ENCODE data around the gene IL1RAPL2. TPM values are rescaled to one million over a fixed set of nuclear protein-coding genes. Genes with fewer than 3 reads are reported as not detected.

Gene IL1RAPL2
- total and polyA plus RNA-seq, 3 experiments from 2014 or later: not detected

- POLR2A ChIA-PET: no interaction called here
- Mint-ChIP-seq H3K4me3 (no peak overlapping the region), H3K27ac (no peak overlapping the region), H3K9me3 (peaks cover 0 to 3% (median 3%) of the 10 kb centered on the region in 5 donors), H3K4me1 (no peaks in the 10 kb centered on the region), H3K36me3 (no peaks in the 10 kb centered on the region), H3K27me3 (no peaks in the 10 kb centered on the region)
- CTCF ChIA-PET: no interaction called here
- H3K4me3 ChIP-seq (ENCODE audit: low read length): no peak overlapping the region
- no peaks in the 10 kb centered on the region for H3K36me3 ChIP-seq (ENCODE audit: insufficient read depth, low read length)
- no peak overlapping the region for H3K27ac ChIP-seq (ENCODE audit: low read depth, low read length)
- no peaks in the 10 kb centered on the region for H3K27me3 ChIP-seq (ENCODE audit: insufficient read depth, low read length, poor library complexity, severe bottlenecking)
- no peak for DNase-seq
- H3K4me1 ChIP-seq (ENCODE audit: insufficient read depth, low read length): no peaks in the 10 kb centered on the region
- H3K9me3 ChIP-seq (ENCODE audit: low read length): no peaks in the 10 kb centered on the region
Observed at GRCh38 chrX:105608745-105609144, 1042.7 kb downstream of the IL1RAPL2 start.

- Mint-ChIP-seq H3K4me3 (no peak overlapping the region), H3K27ac (no peak overlapping the region), H3K27me3 (no peaks in the 10 kb centered on the region), H3K9me3 (peaks cover 0 to 3% (median 2%) of the 10 kb centered on the region in 5 donors), H3K4me1 (no peaks in the 10 kb centered on the region), H3K36me3 (no peaks in the 10 kb centered on the region)
- no peak overlapping the region for H3K27ac ChIP-seq (ENCODE audit: low read depth, low read length)
- ChIA-PET POLR2A (no interaction called here), CTCF (no interaction called here)
- H3K27me3 ChIP-seq (ENCODE audit: insufficient read depth, low read length, poor library complexity, severe bottlenecking): no peaks in the 10 kb centered on the region
- DNase-seq: no peak
- H3K36me3 ChIP-seq (ENCODE audit: insufficient read depth, low read length): no peaks in the 10 kb centered on the region
- no peaks in the 10 kb centered on the region for H3K4me1 ChIP-seq (ENCODE audit: insufficient read depth, low read length)
- no peak overlapping the region for H3K4me3 ChIP-seq (ENCODE audit: low read length)
- no peaks in the 10 kb centered on the region for H3K9me3 ChIP-seq (ENCODE audit: low read length)
Observed at GRCh38 chrX:105609530-105609929, 1043.5 kb downstream of the IL1RAPL2 start.

GRCh38 chrX:105610411-105610810, 1044.4 kb downstream of the IL1RAPL2 start:
- no peaks in the 10 kb centered on the region for H3K36me3 ChIP-seq (ENCODE audit: insufficient read depth, low read length)
- H3K4me1 Mint-ChIP-seq: no peaks in the 10 kb centered on the region
- H3K4me3 ChIP-seq (ENCODE audit: low read length): no peak overlapping the region
- H3K36me3 Mint-ChIP-seq: no peaks in the 10 kb centered on the region
- no peaks in the 10 kb centered on the region for H3K27me3 ChIP-seq (ENCODE audit: insufficient read depth, low read length, poor library complexity, severe bottlenecking)
- H3K9me3 ChIP-seq (ENCODE audit: low read length): no peaks in the 10 kb centered on the region
- no peak overlapping the region for H3K27ac Mint-ChIP-seq
- no peak for DNase-seq
- CTCF ChIA-PET: no interaction called here
- POLR2A ChIA-PET: no interaction called here
- H3K9me3 Mint-ChIP-seq: peaks cover 0 to 3% (median 0%) of the 10 kb centered on the region in 5 donors
- H3K27me3 Mint-ChIP-seq: no peaks in the 10 kb centered on the region
- H3K4me3 Mint-ChIP-seq: no peak overlapping the region
- no peaks in the 10 kb centered on the region for H3K4me1 ChIP-seq (ENCODE audit: insufficient read depth, low read length)
- no peak overlapping the region for H3K27ac ChIP-seq (ENCODE audit: low read depth, low read length)

GRCh38 chrX:105618393-105619101, 1052.5 kb downstream of the IL1RAPL2 start:
- H3K27ac Mint-ChIP-seq: no peak overlapping the region
- Histone ChIP-seq H3K4me1 (ENCODE audit: insufficient read depth, low read length) (no peaks in the 10 kb centered on the region), H3K27me3 (ENCODE audit: insufficient read depth, low read length, poor library complexity, severe bottlenecking) (no peaks in the 10 kb centered on the region), H3K9me3 (ENCODE audit: low read length) (no peaks in the 10 kb centered on the region), H3K36me3 (ENCODE audit: insufficient read depth, low read length) (no peaks in the 10 kb centered on the region), H3K27ac (ENCODE audit: low read depth, low read length) (no peak overlapping the region), H3K4me3 (ENCODE audit: low read length) (no peak overlapping the region)
- H3K9me3 Mint-ChIP-seq: no peaks in the 10 kb centered on the region
- no peaks in the 10 kb centered on the region for H3K36me3 Mint-ChIP-seq
- H3K4me1 Mint-ChIP-seq: no peaks in the 10 kb centered on the region
- H3K27me3 Mint-ChIP-seq: no peaks in the 10 kb centered on the region
- CTCF ChIA-PET: no interaction called here
- no peak for DNase-seq
- POLR2A ChIA-PET: no interaction called here
- H3K4me3 Mint-ChIP-seq: no peak overlapping the region

- Mint-ChIP-seq H3K9me3 (peaks cover 0 to 2% (median 0%) of the 10 kb centered on the region in 5 donors), H3K36me3 (no peaks in the 10 kb centered on the region), H3K4me3 (no peak overlapping the region), H3K4me1 (no peaks in the 10 kb centered on the region), H3K27ac (no peak overlapping the region), H3K27me3 (no peaks in the 10 kb centered on the region)
- ChIA-PET CTCF (no interaction called here), POLR2A (no interaction called here)
- no peaks in the 10 kb centered on the region for H3K4me1 ChIP-seq (ENCODE audit: insufficient read depth, low read length)
- H3K36me3 ChIP-seq (ENCODE audit: insufficient read depth, low read length): no peaks in the 10 kb centered on the region
- no peaks in the 10 kb centered on the region for H3K9me3 ChIP-seq (ENCODE audit: low read length)
- no peak for DNase-seq
- no peaks in the 10 kb centered on the region for H3K27me3 ChIP-seq (ENCODE audit: insufficient read depth, low read length, poor library complexity, severe bottlenecking)
- H3K27ac ChIP-seq (ENCODE audit: low read depth, low read length): no peak overlapping the region
- H3K4me3 ChIP-seq (ENCODE audit: low read length): no peak overlapping the region
Observed at GRCh38 chrX:105634180-105634579, 1068.2 kb downstream of the IL1RAPL2 start.

GRCh38 chrX:105635794-105636193, 1069.8 kb downstream of the IL1RAPL2 start:
- CTCF ChIA-PET: no interaction called here
- no peak overlapping the region for H3K4me3 Mint-ChIP-seq
- no peaks in the 10 kb centered on the region for H3K4me1 Mint-ChIP-seq

GRCh38 chrX:105636667-105637066, 1070.7 kb downstream of the IL1RAPL2 start:
- Histone ChIP-seq H3K4me1 (ENCODE audit: insufficient read depth, low read length) (no peaks in the 10 kb centered on the region), H3K36me3 (ENCODE audit: insufficient read depth, low read length) (no peaks in the 10 kb centered on the region), H3K27ac (ENCODE audit: low read depth, low read length) (no peak overlapping the region), H3K27me3 (ENCODE audit: insufficient read depth, low read length, poor library complexity, severe bottlenecking) (no peaks in the 10 kb centered on the region), H3K9me3 (ENCODE audit: low read length) (no peaks in the 10 kb centered on the region), H3K4me3 (ENCODE audit: low read length) (no peak overlapping the region)
- ChIA-PET CTCF (no interaction called here), POLR2A (no interaction called here)
- Mint-ChIP-seq H3K4me1 (no peaks in the 10 kb centered on the region), H3K27ac (peak overlapping the region in 1 of 8 donors; percentile 33), H3K27me3 (no peaks in the 10 kb centered on the region), H3K4me3 (no peak overlapping the region), H3K9me3 (peaks cover 0 to 2% (median 0%) of the 10 kb centered on the region in 5 donors), H3K36me3 (no peaks in the 10 kb centered on the region)
- DNase-seq: no peak

More at GRCh38 chrX:105635794-105636193, 1069.8 kb downstream of the IL1RAPL2 start:
- no peaks in the 10 kb centered on the region for H3K27me3 ChIP-seq (ENCODE audit: insufficient read depth, low read length, poor library complexity, severe bottlenecking)
- no peak for DNase-seq
- Mint-ChIP-seq H3K27ac (no peak overlapping the region), H3K36me3 (no peaks in the 10 kb centered on the region), H3K27me3 (no peaks in the 10 kb centered on the region), H3K9me3 (peaks cover 0 to 2% (median 0%) of the 10 kb centered on the region in 5 donors)
- no peak overlapping the region for H3K4me3 ChIP-seq (ENCODE audit: low read length)
- no peaks in the 10 kb centered on the region for H3K36me3 ChIP-seq (ENCODE audit: insufficient read depth, low read length)
- POLR2A ChIA-PET: no interaction called here
- no peaks in the 10 kb centered on the region for H3K9me3 ChIP-seq (ENCODE audit: low read length)
- H3K27ac ChIP-seq (ENCODE audit: low read depth, low read length): no peak overlapping the region
- no peaks in the 10 kb centered on the region for H3K4me1 ChIP-seq (ENCODE audit: insufficient read depth, low read length)

- Histone ChIP-seq H3K4me1 (ENCODE audit: insufficient read depth, low read length) (no peaks in the 10 kb centered on the region), H3K4me3 (ENCODE audit: low read length) (no peak overlapping the region), H3K27ac (ENCODE audit: low read depth, low read length) (no peak overlapping the region), H3K27me3 (ENCODE audit: insufficient read depth, low read length, poor library complexity, severe bottlenecking) (no peaks in the 10 kb centered on the region), H3K9me3 (ENCODE audit: low read length) (no peaks in the 10 kb centered on the region), H3K36me3 (ENCODE audit: insufficient read depth, low read length) (no peaks in the 10 kb centered on the region)
- Mint-ChIP-seq H3K9me3 (peaks cover 0 to 7% (median 2%) of the 10 kb centered on the region in 5 donors), H3K27ac (no peak overlapping the region), H3K36me3 (no peaks in the 10 kb centered on the region), H3K4me1 (no peaks in the 10 kb centered on the region), H3K27me3 (peaks cover 0 to 1% of the 10 kb centered on the region in 2 donors), H3K4me3 (no peak overlapping the region)
- ChIA-PET POLR2A (no interaction called here), CTCF (no interaction called here)
- DNase-seq: no peak
Observed at GRCh38 chrX:105645667-105646357, 1079.8 kb downstream of the IL1RAPL2 start.

All from CD8-positive, alpha-beta memory T cell (primary cell).